Activated CD4-positive, alpha-beta T cell treated with anti-CD3 and anti-CD28 coated beads, Interleukin-2, amount 50 U/mL, for 4 hours (primary cell): ENCODE data around the gene TMEM91.
A peak's percentile ranks its signal among the peaks of the same experiment; 100 is the strongest.
"Not testable (repeated sequence)": the region's sequence is repeated elsewhere in the genome, so short reads cannot be mapped to it uniquely, and the experiment has no call there.

Experiments used
- DNase-seq, 2 experiments: peaks; one replicate each; pipeline ENCODE4 v3.0.0-alpha.2; 2020

The TMEM91 gene

DNA sequence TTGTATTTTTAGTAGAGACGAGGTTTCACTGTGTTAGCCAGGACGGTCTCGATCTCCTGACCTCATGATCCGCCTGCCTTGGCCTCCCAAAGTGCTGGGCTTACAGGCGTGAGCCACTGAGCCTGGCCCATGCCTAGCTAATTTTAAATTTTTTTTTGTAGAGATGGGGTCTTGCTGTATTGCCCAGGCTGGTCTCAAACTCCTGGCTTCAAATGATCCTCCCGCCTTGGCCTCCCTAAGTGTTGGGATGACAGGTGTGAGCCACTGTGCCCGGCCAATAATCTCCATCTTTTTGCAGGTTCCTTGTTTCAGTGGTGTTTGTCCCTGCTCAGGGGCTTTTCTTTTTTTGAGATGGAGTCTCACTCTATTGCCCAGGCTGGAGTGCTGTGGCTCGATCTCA lies 5.2 kb downstream of the TMEM91 start:
- not testable (repeated sequence) for DNase-seq

DNA sequence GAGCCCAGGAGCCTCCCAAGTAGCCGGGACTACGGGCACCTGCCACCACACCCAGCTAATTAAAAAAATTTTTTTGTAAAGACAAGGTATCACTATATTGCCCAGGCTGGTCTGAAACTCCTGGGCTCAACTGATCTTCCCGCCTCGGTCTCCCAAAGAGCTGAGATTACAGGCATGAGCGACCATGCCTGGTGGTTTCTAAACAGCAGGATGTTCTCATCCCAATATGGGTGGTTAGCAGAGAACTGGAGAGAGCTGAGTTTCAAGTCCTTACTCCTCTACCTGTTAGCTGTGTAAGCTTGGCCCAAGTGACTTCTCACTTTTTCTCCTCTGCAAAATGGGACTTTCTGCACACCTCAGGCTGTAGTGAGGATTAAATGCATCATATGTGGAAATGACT lies 8.0 kb downstream of the TMEM91 start:
- DNase-seq: no peak

DNA sequence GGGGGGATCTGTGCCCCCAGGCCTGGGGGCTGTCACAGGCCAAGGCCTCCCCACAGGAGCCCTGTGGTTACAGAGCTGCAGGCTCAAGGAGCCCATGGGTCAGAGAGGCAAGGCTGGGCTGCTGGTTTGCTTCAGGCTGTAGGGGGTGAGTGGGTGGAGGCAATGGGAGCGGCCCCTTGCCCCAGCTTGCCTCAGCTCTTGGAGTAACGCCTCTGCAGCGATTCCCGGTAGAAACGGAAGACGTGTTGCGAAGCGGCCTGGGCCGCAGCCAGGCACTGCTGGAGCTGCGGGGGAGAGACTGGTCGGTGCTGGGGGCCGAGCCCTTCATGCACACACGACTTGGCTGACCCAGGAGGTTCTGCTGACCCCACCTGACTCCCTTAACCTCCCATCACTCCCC lies 10.1 kb downstream of the TMEM91 start:
- DNase-seq: no peak

DNA sequence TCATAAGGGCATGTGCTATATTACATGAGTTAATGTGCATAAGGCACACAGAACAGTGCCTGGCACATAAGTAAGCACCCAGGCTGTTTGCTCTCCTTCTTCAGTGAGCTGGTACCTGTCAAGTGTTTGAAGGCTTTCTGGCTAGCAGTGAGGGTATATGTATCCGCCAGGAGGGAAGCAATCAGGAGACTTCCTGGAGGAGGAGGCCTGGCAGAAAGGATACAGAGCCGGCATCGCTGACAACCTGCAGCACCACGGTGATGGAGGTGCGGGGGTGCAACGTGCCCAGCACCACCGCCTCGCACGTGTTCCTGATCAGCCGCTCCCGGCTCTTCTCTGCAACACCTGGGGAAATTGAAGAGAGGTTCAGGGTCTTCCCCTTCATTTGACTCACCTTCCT lies 15.3 kb downstream of the TMEM91 start:
- DNase-seq: no peak

DNA sequence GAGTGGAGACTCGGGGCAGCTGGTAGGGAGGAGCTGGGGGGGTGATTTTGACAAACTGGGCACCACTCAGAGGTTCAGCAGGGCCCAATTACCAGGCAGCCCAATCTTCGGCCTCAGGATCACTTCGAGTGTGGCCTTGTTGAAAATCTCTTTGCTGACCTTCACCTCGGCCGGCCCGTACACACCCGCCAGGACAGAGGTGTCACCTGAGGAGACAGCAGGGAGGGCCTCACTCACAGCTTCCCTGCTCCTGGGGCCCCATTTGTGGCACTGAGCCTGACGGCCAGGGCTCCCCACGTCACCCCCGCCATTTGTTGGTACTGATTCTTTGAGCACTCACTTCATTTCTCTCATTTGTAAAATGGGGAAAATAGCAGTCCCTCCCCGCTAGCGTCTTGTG lies 16.4 kb downstream of the TMEM91 start:
- DNase-seq: no peak

DNA sequence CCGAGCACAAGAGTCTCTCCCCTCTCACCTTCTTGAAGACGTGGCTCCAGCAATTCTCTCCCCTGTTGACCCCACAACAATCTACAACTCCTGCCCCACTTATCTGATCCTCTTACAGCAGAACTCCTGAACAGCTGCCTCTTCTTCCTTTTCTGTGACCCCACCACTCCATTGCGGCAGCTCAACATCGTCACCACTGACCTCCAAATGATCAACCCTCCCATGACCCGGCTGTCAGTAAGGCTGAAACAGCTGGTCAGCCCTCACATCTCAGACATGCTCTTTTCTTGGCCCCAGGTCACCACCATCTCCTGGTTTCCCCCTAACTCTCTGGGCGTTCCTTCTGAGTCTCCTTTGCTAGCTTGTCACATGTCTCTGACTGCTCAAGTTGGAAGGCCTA lies 19.0 kb downstream of the TMEM91 start:
- DNase-seq: no peak

DNA sequence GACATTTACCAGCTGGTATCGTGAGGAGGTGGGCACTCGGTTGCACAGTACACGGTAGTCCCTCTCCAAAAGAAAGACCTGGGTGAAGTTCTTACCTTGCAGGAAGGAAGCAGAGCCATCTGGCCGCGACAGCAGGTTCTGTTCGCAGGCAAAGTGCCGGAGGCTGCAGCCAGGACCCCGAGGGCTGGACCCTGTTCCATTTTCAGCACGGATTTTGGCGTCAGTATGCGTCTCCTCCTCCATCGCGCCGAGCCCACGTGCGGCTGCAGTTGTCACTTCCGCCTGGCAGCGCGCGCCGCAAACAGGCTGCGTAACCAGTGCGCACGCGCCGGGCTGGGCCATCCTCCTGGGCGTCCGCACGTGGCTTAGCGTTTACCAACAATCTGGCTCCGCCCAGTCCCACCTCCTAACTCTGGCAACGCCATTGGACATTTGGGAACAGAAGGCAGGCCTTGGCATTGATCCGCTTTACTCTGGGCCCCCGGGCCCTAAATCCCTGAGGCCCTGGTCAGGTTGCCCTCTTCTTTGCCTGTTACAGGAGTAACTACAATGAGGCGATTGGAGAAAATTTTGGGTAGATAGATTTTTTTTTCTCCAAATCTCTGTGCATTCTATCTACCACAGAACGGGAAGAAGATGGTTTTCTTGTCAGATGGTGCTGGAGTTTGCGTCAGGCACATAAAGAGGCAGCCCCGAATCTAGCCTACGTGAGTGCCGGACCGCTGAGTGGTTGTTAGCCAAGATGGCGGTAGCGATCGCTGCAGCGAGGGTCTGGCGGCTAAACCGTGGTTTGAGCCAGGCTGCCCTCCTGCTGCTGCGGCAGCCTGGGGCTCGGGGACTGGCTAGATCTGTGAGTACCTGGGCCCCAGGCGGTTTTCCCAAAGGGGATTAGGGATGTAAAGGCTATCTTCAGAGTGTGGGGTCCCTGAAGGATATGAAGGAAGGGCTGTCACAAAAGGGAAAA lies 21.0 kb downstream of the TMEM91 start, which contains the start of the genes BCKDHA and EXOSC5:
TSS of gene BCKDHA (plus strand) at position 733 of the 964 bp plus-strand sequence. CDS start at position 743, 10 bp downstream.
TSS of gene EXOSC5 (minus strand) at position 274 of the 964 bp plus-strand sequence. CDS start at position 243, 31 bp downstream.
- peak; percentile 99 for DNase-seq

DNA sequence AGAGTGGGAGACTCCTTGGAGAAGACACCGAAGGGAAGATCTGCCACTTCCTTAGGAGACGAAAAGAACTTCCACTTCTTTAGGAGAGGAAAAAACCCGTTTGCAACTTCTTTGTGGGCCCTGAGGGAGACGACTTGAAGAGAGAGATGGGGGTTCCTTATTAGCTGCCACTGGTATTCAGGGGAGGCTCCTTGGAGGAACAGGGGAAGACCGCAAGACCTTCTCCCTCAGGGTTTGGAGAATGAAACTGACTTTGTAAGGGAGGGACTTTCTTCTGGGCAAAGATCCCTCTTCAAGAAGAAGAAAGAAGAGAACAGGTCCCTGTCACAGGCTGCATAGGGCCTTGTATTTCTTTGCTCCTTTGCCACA lies 21.7 kb downstream of the TMEM91 start:
- no peak for DNase-seq

DNA sequence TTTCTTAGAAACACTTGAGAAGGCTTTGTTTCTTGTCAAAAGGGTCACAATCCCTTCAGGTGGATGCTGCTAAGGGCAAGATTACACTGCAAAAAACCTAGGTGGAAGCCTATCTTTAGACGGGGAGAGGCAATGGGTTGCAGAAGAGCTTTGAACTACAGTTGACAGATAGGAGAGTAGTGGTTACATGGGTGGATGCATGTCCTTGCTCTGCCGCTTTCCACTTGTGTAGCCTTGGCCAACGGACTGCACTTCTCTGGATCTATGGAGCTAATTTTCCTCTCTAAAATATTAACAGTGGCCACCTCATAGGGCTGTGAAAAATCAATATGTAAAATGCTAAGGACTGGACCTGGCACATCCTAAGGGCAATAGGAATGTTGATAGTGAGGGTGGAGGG lies 22.3 kb downstream of the TMEM91 start:
- no peak for DNase-seq

DNA sequence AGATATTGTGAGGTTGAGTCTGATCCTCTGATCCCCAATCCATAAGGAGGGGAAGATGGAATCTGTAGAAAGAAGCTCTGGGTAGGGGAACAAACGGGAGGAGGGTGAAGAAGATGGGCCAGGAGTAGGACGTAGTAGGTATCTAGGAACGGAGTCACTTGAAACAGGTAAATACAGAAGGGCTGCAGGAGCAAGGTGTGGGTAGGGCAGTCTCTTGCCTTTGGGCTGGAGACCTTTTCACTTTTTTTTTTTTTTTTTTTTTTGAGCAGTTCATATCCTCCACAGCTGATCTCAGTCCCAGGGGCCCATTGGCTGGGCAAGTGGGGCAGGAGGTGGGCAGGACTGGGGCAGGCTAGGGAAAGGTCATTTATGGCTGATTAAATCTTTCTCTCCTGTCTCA lies 22.8 kb downstream of the TMEM91 start:
- DNase-seq: no peak

DNA sequence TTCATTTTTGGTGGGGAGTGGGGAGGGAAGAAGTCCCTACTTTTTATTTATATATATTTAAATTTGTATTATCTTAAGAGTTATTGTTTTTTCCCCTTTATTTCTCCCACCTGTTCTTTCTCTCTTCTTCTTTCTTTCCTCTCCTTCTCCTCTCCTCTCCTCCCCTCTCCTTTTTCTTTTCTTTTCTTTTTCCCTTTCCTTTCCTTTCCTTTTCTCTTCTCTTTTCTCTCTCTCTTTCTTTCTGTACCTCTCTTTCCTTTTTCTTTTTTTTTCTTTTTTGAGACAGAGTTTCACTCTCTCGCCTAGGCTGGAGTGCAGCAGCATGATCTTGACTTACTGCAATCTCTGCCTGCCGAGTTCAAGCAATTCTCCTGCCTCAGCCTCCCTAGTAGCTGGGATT lies 23.2 kb downstream of the TMEM91 start:
- no peak for DNase-seq

DNA sequence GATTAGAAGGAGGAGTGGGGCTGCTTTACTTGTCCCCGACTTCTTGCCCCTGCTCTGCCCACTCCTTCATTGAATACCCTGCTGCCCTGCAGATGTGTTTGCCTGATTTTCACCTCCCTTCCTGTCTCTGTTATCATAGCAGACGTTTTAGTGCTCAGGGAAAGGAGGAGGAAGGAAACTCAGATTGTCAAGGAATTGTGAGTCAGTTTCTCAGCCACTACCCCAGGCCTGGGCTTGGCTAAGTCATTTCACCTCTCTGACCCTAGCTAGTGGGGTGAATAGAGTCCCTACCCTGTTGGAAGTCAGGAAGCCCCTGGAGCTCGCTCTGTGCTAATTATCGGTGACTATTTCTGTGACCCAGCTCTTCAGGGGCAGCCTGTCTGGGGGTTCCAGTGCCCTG lies 25.1 kb downstream of the TMEM91 start:
- no peak for DNase-seq

DNA sequence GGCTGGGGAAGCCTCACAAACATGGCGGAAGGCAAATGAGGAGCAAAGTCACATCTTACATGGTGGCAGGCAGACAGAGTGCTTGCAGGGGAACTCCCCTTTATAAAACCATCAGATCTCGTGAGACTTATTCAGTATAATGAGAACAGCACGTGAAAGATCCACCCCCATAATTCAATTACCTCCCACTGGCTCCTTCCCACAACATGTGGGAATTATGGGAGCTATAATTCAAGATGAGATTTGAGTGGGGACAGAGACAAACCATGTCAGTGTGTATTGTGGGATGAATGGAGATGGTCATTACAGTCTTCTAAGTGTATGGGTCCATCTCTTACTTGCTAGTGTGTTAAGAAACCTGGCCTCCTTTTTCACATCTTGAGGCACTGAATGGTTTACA lies 25.7 kb downstream of the TMEM91 start:
- DNase-seq: no peak

DNA sequence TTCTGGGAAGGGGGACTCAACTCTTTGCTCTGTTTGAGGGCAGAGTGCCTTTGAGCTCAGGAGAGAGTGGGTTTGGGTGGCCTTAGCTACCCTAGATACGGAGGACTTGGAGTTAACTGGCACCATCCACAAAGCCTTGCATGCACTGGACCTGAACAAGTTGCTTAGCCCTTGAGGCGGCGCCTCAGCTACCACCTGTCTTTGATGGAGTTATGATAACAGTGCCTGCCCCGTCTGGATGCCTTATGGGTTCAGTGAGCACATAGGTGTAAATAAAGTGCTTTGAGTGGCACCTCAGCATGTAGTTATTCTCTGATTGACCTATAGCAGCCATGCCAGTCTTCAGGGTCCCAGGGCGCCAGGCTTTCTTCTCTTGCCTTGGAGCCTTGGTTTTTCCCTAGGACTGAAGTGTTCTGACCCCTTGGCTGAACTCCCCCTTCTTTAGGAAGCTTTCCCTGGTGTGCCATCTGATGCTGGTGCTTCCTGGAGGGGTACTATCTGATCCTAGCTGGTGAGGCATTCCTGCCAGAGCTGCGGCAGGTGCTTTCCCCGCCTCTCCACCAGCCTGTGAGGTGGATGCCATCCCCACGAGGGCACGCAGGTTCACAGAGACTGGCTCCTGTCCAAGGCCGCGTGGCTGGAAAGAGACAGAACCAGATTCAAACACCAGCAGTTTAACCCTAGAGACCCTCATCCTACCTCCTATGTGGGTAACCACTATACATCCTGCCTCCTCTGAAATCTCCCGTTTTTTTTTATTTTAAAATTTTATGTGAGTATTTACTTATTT lies 27.0 kb downstream of the TMEM91 start:
- DNase-seq: no peak

DNA sequence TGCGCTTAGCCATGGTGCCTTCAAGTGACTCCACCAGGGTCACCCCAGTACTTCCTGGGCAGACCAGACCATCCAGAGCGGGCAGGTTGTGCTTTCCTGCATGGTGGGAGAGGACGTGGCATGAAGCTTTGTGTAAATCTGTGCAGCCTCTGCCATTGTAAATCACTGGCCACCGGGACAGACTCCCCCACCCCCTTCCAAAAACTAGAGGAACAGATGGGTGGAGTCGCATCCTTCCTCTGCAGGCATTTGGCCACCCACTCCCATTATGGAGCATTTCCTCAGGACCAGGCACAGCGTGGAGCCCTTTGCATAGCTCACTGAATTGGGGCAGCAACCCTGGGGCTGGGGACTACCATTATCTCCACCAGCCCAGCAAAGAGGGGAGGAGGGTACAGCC lies 29.4 kb downstream of the TMEM91 start:
- no peak for DNase-seq

DNA sequence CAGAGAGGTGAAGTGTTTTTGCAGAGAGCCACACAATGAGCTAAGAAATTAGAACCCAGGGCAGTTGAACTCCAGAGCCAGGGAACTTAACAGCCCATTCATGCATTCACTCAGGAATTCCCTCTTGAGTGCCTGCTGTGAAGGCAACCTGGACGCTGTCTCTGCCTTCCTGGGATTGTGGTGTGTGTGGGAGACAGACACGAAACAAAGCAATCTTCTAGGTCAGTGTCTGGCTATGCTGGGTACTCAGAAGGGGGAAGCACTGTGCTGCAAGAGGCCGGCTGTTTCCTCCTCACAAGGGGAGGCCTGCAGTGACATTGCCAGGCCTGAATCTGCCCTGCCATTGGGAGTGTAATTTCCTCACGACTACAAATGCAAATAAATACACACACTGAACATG lies 30.9 kb downstream of the TMEM91 start:
- DNase-seq: no peak

DNA sequence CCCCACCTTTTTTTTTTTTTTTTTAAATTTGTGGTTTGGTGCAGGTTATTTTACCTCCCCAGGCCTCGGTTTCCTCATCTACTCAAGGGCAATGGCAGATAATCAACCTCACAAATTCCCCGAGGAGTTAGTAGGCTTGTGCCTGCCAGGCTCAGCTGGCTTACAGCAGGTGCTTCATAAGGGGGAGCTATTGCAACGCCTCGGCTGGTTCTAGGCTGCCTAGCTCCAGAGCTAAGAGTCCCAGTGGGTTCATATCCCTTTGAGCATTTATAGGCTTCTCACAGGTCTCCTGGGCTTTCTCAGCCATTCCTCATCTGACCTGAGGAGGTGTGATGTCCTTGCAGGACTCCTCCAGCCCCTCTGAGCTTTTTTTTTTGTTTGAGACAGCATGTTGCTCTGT lies 31.9 kb downstream of the TMEM91 start:
- DNase-seq: no peak

DNA sequence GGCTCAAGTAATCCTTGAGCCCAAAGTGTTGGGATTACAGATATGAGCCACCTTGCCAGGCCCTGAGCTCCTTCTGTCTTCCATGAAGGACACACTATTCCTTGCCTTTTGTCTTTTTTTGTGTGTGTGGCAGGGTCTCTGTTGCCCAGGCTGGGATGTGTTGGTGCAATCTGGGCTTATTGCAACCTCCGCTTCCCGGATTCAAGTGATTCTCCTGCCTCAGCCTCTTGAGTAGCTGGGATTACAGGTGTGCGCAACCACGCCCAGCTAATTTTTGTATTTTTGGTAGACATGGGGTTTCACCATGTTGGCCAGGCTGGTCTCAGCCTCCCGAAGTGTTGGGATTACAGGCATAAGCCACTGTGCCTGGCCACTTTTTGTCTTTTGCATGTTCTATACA lies 32.5 kb downstream of the TMEM91 start:
- DNase-seq: not testable (repeated sequence)

DNA sequence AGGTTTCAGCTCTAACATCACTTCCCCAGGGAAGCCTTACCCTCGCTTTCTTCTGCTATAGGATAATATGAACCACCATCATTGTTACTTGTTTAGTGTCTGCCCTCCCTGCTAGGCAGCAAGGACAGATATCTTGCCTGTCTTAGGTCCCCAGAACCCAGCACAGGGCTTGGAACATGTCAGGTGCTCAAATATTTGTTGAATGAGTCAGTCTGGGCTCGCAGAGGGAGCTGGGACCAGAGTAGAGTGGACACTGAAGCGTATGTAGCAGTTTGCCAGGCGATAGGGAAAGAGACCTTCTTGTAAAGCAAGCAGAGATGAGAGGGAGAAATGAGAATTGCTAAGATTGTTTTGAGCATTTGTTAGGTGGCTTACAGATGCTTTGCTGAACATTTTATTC lies 33.0 kb downstream of the TMEM91 start:
- DNase-seq: no peak

DNA sequence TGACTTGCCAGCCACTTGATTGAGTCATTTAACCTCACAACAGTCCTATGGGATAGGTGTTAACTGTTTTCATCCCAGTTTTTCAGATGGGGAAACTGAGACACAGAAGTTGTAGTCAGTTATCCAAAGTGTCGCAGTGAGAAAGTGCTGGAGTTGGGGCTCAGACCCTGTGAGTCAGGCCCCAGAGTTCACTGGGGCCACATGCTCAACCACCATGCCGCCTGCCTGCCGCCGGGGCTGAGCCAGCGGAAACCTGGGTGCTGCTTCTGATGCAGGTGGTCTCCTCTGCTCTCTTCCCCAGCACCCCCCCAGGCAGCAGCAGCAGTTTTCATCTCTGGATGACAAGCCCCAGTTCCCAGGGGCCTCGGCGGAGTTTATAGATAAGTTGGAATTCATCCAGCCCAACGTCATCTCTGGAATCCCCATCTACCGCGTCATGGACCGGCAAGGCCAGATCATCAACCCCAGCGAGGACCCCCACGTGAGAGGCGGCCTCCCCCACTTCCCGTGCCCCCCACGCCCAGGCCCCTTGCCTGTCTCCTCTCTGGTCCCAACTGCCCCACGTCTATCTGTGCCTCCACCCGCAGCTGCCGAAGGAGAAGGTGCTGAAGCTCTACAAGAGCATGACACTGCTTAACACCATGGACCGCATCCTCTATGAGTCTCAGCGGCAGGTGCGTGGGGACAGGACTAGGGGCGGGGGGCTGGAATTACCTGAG lies 34.2 kb downstream of the TMEM91 start:
- DNase-seq: no peak

DNA sequence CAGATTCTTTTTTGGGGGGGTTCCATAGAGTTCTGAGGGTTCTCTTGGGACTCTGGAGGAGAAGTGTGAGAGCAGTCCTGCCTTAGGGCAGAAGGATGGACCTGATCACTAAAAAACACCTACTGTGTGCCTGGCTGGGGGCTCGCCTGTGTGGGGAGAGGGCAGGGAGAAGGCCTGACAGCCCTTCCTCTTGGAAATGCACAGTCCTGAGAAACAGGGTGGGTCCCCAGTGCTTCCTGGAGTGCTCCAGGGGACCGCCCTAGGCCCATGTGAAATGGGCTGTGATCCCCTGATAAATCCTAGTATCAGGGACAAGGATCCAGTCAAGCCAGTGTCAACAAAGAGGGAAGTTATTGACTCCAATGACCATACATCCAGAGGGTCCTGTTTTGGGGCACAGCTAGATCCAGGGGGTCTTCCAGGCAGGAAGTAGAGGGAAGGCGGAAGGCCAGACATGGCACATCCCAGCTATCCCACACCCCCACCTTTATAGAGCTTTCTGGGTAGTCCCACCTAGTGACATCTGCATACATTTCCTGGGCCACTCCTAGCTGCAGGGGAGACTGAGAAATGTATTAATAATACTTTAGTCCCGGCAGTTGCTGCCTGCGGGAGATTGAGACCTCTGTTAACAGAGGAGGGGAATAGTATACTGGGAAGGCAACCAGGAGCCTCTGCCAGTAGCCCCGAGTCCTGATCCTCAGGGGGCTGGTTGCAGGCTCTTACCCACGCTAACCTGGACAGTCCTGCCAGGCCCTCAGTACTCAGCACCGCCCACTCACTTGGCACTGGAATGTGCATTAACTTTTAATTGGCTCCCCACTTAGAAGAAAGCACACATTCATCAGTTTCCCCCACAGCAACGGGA lies 35.0 kb downstream of the TMEM91 start:
- DNase-seq: no peak

DNA sequence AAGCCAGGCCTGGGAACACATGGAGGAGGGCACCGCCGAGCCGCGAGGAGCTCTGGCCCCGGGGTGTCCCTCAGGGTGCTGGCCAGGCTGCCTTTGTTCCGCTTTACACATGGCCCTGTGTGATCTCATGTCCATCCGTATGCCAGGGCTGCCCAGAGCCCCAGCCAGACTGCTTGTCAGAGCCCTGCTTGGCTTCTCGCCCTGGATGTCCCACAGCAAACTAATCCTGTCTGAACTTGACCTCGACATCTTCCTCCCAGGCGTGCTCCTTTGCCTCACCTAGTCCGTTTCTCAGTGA lies 35.6 kb downstream of the TMEM91 start:
- no peak for DNase-seq
